Measurements from ENCODE around the gene ADARB1. TPM values are rescaled to one million over a fixed set of nuclear protein-coding genes. Genes with fewer than 3 reads are reported as not detected.

ADARB1 gene
- polyA plus RNA-seq, 5 donors = 19.8 to 42.0 (median 27.7) TPM

GRCh38 chr21:45149021-45149420, 74.6 kb downstream of the ADARB1 start:
- DNase-seq = no peak

DNA sequence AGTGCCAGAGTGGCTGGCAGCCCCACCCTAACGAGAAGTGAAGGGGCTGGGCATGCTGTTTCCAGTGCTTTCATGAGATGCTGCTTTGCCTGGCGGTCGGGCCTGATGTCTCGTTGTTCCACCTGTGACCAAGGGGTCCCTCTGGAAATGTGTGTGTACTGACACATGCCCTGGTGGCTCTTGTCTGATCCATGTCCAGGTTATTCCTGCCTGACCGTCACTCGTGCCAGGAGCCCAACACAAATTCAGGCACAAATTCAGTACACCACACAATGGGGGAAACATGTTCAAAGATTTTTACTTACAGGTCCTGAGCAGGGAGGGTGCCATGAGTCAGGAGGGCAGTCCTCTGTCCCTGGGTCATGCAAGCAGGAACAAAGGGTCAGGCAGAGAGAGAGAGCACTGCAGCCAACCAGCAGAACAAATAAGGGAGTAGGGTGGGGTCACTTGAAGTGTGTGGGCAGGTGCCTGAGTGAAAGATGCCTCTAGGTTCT, 76.3 kb downstream of the ADARB1 start:
- DNase-seq = no peak

- no peak for DNase-seq
Measured at GRCh38 chr21:45151445-45152160, 77.2 kb downstream of the ADARB1 start.

DNA sequence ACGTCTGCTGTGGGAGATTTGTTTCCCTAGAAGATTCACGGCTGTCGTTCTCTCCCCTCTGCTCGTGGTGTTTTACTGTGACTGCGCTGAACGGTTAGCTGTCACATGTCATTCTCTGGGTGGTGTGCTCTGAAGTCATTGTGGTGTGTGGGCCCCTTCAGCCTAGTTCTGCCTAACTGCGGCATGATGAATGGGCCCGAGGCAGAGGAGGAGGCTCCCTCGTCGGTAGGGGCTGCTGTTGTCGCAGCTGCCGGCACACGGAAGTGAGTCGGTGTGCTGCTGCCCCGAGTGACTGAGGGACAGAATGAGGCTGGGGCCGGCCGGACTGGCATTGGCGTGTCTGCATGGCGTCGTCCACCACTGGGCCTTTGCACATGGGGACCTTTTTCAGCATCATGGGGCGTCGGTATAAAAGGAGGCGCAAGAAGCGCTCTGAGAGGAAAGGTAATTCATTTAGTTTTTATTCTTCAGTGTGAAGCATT, 77.9 kb downstream of the ADARB1 start:
- no peak for DNase-seq

GRCh38 chr21:45153358-45154318, 79.3 kb downstream of the ADARB1 start:
- no peak for DNase-seq

DNA sequence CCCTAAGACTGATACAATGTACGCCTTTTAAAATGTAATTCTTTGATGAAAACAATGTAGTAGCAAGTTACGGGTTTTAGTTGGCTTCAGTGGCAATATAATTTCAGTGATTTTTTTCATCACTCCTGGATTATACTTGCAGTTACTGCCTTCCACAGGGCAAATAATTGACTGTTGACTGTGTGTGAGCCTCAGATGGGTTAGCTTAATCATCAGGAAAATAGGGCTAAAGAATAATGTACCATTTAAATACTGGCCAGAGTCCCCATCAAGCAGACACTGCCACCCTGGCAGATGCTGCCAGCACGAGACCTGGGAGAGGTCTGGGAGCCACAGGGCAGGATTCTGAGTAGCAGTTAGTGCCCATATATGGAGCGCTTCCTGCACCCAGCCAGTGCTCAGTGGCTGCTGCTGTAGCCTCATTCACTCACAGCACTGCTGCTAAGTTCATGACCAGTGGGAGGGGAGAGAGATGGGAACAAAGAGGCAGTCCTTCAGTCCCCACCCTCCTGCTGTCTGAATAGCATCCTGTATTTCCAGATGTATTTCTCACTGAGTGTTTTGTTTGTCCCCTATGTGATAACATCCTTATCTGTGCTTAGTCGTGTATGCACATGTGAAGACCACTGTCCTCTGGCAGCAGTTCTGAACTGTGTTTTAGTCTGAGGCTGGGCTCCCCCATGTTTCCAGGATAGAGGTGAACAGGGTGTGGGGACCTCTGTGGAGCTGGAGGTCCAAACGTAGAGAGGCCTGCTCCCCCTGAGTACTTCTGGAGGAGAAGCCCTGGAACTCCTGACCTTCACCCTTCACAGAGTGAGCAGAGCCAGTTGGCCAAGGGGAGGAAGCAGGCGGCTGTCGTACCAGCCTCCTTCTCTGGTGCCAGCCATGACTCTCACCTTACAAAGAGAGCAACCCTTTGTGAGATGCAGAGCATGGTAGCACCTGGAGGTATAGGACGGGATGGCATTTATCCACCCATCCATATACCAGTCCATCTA, 80.4 kb downstream of the ADARB1 start:
- no peak for DNase-seq

DNA sequence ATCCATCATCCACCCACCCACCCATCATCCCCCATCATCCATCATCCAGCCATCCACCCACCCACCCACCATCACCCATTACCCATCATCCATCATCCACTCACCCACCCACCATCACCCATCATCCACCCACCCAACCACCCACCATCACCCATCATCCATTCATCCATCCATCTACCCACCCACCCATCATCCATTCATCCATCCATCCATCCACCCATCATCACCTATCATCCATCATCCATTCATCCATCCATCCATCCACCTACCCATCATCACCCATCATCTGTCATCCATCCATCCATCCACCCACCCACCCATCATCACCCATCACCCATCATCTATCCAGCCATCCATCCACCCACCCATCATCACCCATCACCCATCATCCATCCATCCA, 81.5 kb downstream of the ADARB1 start:
- DNase-seq = no peak

GRCh38 chr21:45156459-45156858, 82.1 kb downstream of the ADARB1 start:
- no peak for DNase-seq

DNA sequence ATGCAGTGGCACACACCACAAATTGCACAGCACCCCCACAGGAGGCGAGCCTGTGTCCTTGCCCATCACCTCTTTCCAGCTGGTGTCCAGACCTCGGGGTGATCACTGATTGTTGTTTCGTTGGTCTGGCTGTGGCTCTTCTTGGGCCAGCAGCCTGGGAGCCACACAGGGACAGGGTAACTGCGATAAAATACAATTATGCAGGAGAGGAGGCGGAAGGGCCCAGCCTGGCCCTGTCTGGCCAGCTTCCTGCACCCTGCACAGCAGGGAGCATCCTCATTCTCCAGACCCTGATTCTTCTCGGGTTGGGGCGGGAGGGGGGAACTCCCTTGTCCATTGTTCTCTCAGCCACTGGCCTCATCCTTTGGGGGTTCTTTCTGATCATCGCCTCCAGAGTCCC, 83.6 kb downstream of the ADARB1 start:
- DNase-seq = no peak

DNA sequence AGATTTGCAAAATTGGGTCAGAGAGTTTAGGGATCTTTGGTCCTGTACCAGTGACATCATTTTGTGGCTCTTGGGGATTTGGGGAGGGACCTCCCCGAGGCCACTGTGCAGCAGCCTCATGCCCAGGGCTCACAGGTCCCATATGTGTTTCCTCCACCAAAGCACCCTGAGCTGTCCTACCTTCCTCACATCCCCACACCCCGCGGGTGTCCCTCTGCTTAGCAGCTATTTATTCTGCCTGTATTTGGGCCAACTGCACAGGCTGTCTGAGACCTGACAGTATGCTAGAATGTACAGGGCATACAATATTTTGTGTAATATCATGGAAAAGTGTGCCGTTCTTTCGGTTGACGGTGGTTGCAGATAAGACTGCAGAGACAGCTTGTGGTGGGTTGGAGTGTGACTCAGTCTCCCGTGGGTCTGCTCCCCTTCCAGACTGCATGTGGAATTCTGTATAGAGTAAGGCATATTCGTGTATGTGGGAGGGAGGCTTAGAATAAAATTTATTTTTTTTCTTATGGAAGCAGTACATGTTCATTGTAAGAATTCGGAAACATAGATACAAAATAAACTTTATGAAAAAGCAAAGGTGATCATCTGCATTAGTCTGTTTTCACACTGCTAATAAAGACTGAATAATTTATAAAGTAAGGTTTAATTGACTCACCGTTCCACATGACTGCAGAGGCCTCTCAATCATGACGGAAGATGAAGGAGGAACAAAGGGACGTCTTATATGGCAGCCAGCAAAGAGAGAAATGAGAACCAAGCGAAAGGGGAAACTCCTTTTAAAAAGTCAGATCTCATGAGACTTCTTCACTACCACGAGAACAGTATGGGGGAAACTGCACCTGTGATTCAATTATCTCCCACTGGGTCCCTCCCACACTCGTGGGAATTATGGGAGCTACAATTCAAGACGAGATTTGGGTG, 84.4 kb downstream of the ADARB1 start:
- no peak for DNase-seq

- DNase-seq = no peak
Measured at GRCh38 chr21:45160198-45160597, 85.8 kb downstream of the ADARB1 start.

- no peak for DNase-seq
Measured at GRCh38 chr21:45161038-45161945, 86.9 kb downstream of the ADARB1 start.

- DNase-seq = no peak
Measured at GRCh38 chr21:45162115-45162514, 87.7 kb downstream of the ADARB1 start.

DNA sequence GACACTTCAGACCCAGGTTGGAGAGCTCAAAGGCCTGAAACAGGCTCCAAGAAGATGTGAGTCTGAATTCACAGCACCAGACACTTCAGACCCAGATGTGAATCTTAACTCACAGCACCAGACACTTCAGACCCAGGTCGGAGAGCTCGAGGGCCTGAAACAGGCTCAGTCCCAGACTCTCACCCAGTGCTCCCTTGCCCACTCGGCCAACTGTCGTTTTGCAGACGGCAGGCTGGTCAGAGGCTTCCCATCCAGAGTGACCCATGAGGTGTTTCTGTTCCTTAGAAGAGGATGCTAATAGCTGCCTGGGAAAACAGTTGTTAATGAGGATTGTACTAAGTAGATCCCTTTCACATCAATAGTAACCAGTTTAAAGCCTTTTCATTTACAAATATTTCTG, 88.4 kb downstream of the ADARB1 start:
- DNase-seq = no peak

GRCh38 chr21:45163413-45164123, 89.2 kb downstream of the ADARB1 start:
- no peak for DNase-seq

DNA sequence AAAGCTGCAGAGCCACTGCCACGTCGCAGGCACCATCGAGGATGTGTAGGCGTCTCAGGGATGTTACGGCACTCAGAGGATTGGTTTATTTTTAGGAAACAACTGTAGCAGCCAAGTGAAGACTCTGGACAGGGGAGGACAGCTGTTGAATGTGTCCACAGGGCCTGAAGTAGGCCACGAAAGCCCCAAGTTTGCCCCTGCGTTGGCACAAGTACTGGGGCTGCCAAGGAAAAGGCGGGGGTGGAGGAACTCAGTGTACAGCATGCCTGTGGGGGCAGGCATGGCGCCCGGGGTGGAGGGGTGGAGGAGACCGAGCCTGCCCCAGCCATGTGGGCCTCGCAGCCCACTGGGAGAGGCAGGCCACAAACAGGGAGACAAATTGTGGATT, 89.7 kb downstream of the ADARB1 start:
- DNase-seq = no peak

GRCh38 chr21:45164838-45165237, 90.5 kb downstream of the ADARB1 start:
- DNase-seq = no peak

- DNase-seq = no peak
Measured at GRCh38 chr21:45166931-45167330, 92.6 kb downstream of the ADARB1 start.
